ENCODE data around the gene PUSL1.

The PUSL1 gene

DNA sequence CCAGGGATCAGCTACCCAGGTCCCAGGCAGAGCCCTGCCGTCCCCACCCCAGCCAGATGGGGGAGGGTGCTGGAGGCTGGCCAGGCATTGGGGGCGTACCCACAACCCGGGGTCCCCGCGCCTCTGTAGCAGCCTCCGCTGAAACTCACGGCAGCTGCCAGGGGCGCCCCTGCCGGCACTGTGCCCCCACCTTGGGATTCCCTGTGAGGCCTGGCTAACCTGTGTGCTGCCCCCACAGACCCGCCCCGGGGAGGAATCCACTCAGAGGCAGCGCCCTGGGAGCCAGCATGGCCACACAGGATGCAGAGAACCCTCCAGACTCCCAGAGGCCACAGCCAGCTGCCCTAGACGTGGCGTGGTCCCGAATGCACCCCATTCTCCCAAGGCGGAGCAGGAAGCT lies 37.0 kb downstream of the PUSL1 start:
- TF ChIP-seq GATA2 (IDR thresholded peaks at IDR 0.05; ENCODE audit: low read depth, low read length) (no peak), GATA3 (IDR thresholded peaks at IDR 0.05; ENCODE audit: low read depth, low read length) (no peak)

- no peak for TF ChIP-seq GATA2 (IDR thresholded peaks at IDR 0.05; ENCODE audit: low read depth, low read length)
- TF ChIP-seq GATA3 (IDR thresholded peaks at IDR 0.05; ENCODE audit: low read depth, low read length): no peak
These were observed 37.6 kb downstream of the PUSL1 start for GRCh38 chr1:1345860-1346500.

DNA sequence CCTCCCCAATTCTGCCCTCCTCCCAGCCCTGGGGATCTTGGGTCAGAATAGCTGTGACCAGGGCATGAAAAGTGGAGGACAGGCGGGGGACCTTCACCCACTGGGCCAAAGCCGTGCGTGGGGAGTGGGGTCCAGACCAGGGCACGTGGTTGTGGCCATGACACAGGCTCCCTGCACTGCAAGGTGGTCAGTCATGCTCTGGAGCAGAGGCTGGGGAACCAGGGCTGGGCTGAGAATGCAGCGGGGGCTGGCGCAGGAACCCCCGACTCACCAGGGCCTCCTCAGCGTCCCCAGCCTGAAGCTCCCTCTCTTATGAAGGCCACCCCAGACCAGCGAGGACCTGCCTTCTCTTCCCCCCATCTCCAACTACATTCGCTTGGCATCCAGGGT lies 38.1 kb downstream of the PUSL1 start:
- TF ChIP-seq GATA3 (IDR thresholded peaks at IDR 0.05; ENCODE audit: low read depth, low read length) (no peak), GATA2 (IDR thresholded peaks at IDR 0.05; ENCODE audit: low read depth, low read length) (no peak)

DNA sequence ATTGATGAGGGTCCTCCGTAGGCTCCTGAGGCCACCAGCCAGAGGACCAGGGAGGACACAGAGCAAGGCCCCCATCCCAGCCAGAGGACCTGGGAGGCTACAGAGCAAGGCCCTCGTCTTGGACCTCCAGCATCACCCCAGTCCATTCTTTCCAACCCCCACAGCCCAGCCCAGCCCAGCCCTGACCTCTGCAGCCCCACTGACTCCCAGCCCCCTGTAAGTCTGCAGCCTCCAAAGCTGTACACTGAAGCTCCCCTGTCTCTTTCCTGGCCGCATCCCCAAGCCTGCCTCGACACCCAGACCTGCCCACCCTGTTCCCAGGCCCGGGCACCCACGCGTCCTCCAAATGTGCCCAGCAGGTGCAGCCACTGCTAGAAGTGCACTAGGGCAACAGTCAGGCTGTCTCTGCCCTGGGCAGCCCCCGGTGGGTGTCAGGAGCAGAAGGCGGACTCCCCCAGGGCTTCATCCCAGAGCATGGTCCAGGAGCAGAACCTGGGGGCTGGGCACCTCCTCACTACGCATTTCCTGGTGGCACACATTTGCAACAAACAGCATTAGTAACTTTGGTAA lies 38.7 kb downstream of the PUSL1 start:
- TF ChIP-seq GATA2 (IDR thresholded peaks at IDR 0.05; ENCODE audit: low read depth, low read length) (no peak), GATA3 (IDR thresholded peaks at IDR 0.05; ENCODE audit: low read depth, low read length) (no peak)

GRCh38 chr1:1347663-1348419 lies 39.4 kb downstream of the PUSL1 start:
- TF ChIP-seq GATA2 (IDR thresholded peaks at IDR 0.05; ENCODE audit: low read depth, low read length): no peak
- TF ChIP-seq GATA3 (IDR thresholded peaks at IDR 0.05; ENCODE audit: low read depth, low read length): no peak

- TF ChIP-seq GATA2 (IDR thresholded peaks at IDR 0.05; ENCODE audit: low read depth, low read length) (no peak), GATA3 (IDR thresholded peaks at IDR 0.05; ENCODE audit: low read depth, low read length) (no peak)
These were observed 40.2 kb downstream of the PUSL1 start for GRCh38 chr1:1348420-1349255.

DNA sequence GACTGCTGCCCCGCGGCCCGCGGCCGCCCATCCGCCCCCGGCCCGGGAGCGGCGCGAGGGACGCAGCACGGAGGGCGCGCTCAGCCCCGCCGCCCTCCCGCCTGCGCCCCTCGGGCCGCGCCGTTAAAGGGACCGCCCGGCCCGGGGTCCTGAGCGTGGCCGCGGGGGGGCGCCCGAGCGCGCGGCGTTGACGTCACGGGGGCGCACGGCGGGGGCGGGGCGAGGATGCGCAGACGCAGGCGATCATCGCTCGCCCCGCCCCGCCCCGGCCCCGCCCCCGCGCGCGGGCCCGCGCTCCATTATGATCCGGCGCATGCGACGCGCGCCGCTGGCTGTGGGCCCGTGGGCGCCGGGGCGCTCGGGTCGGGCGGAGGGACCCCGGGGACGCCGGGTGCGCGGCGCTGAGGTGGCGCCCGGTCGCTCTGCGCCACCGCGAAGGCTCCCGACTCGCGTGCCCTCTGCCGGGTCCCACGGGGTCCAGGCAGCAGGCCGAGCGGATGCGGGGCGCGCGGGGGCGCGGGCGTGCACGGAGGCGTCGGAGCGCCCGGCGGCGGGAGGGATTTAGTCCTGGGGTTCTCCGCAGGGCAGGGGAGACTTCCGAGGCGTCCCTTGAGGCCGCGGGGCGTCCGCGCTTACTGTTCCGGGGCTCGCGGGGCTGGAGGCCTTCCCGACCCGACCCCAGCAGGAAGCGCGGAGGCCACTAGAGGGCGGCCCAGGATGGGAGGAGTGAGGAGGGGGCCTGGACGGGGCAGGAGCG lies 41.0 kb downstream of the PUSL1 start, which contains the start of gene DVL1:
Gene DVL1 (minus strand): TSS at position 163 of the 757 bp plus-strand sequence. CDS start 353 bp downstream, outside the sequence.
- no peak for TF ChIP-seq GATA2 (IDR thresholded peaks at IDR 0.05; ENCODE audit: low read depth, low read length)
- no peak for TF ChIP-seq GATA3 (IDR thresholded peaks at IDR 0.05; ENCODE audit: low read depth, low read length)

DNA sequence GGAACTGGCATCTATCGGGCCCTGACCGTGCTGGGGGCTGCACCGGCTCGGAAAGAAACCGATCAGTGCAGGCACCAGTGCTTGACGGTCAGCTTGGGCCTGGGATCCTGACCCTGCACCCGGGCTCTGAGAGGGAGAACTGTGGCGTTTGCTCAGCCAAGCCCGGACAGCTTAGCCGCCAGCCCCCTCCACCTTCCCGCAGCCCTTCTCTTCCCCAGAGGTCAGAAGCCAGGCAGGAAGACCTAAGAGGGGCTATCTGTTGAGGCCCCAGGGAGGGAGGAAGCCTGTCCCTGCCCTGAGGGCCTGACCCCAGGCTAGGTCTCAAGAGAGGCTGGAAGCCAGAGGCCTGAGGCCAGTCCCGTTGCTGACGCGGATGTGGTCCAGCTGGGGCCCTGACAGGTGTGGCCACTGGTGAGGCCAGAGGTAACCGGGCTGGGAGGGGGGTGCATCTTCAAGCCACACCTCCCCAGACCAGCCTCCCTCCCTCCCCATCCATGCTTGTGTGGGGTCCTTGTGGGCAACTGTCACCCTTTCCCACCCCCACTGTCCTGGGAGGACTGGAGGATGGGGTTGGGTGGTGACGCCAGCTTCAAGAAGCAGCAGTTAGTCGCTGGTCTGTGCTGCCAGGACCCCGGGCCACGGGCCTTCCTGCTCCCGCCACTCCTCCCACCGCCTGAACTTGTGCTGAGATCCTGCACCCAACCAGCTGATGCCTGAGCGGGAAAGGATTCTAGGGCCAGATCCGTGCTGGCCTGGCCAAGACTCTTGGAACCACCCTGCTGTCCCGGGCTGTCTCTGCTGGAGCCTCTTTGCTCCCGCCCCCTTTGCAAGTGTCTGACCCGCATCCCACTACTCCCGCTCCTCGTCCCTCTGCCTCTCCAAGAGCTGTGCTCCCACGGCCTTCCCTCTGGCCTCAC lies 43.4 kb downstream of the PUSL1 start:
- TF ChIP-seq GATA2 (IDR thresholded peaks at IDR 0.05; ENCODE audit: low read depth, low read length) (no peak), GATA3 (IDR thresholded peaks at IDR 0.05; ENCODE audit: low read depth, low read length) (no peak)

- TF ChIP-seq GATA3 (IDR thresholded peaks at IDR 0.05; ENCODE audit: low read depth, low read length) (no peak), GATA2 (IDR thresholded peaks at IDR 0.05; ENCODE audit: low read depth, low read length) (no peak)
These were observed 44.5 kb downstream of the PUSL1 start for GRCh38 chr1:1352786-1353388.

GRCh38 chr1:1353389-1354151 lies 45.2 kb downstream of the PUSL1 start:
- TF ChIP-seq GATA2 (IDR thresholded peaks at IDR 0.05; ENCODE audit: low read depth, low read length): no peak
- TF ChIP-seq GATA3 (IDR thresholded peaks at IDR 0.05; ENCODE audit: low read depth, low read length): no peak

All from SH-SY5Y (cell line).